Endometrium (tissue), 2 donors: ENCODE measurements around the gene EIF4A3.

ENCODE experiments used
- FAIRE-seq: peaks from 2 replicates; lab custom pipeline; 2012; peaks lifted over from hg19 to GRCh38; lab: Jason Lieb, UNC
- donor health status: control.
- donor health status: control.

The EIF4A3 gene

DNA sequence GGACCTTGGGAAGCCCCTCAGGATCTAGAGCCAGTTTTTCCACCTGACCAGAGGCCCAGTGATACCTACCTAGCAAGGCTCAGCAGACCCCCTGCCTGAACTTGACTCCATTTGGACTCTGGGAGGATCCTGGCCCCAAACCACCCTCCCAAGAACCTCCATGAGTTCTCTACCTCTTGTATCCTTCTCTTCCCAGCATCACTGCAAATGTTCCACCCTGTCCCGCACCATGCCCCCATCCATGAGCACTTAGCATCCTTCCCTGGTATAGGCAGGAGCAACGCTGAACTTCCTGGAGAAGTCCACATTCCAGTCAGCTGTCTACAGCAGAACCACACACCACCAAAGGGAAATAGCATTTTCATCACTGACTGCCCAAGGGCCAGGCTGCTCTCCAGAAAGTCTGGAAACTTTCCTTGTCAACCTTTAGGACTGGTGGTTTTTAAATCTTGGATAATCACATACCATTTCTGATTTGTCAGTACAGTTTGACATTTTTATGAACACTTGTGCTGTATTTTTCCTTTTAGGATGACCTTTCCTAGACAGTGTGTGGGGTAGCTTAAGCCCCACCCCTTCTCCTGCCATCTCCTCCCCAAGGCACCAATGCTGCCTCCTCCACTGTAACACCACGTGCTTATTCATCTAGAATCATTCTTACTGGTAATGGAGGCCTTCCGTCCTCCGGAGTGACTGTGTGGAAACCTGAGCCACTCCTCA lies 13.9 kb downstream of the EIF4A3 start:
- FAIRE-seq = no peak

GRCh38 chr17:80130992-80131391 lies 15.9 kb downstream of the EIF4A3 start:
- FAIRE-seq = no peak

GRCh38 chr17:80129006-80129565 lies 17.8 kb downstream of the EIF4A3 start:
- no peak for FAIRE-seq

DNA sequence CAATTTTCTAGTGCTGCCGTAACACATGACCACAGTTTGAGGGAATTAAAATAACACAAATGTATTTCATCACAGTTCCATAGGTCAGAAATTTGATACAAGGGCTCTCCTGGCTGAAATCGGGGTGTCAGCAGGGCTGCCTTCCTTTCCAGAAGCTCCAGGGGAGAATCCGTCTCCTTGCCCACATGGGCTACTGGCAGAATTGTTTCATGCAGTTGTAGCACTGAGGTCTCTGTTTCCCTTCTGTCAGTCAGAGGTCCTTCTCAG lies 20.5 kb downstream of the EIF4A3 start:
- no peak for FAIRE-seq

- no peak for FAIRE-seq
Measured at GRCh38 chr17:80125656-80126448, 21.1 kb downstream of the EIF4A3 start.

DNA sequence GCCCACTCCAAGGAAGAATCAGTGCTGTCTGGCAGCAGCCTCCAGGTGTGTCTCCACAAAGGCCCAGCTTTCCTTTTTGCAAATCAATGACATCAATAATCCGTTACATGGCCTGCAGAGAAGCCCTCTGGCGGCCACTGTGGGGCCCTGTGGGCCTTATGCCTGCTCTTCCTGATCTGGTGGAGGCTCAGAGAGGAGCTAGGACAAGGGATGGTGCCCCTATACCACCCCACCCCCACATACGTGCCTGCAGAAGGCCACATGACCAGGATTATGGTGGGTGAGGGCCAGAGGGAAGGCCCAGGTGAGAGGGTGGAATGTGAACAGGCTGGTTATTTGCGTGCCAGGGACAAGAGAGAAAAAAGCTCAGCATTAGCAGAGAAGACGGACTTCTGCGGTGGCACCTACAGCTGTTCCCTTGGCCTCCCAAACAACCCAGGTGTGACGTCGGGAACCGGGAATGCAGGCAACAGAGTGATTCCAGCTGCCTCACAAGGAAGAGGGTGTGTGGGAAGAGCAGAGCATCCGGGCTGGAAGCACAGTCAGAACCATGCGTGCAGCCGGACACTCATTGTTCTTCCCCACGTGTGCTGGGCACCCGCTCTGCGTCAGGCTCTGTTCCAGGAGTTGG lies 22.5 kb downstream of the EIF4A3 start:
- no peak for FAIRE-seq

DNA sequence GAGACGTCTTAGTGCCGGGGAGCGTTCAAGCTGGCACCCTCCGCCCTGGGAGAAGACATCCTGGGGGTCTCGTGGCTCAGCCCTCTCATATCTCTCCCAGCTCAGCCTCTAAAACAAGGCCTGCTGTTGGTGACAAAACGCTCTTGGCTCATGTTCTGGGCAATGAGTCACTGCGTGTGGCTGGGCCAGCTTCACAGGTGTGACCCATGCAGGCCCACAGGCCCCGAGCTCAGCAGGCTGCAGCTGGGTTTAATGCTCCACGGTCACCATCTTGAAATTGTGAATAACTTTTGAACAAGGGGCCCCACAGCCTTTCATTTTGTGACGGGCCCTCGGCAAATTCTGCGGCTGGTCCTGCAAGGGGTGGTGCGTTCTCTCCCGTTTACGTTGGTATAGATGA lies 23.1 kb downstream of the EIF4A3 start:
- FAIRE-seq = no peak

- no peak for FAIRE-seq
Measured at GRCh38 chr17:80122926-80123505, 23.9 kb downstream of the EIF4A3 start.

- FAIRE-seq = no peak
Measured at GRCh38 chr17:80122026-80122575, 24.8 kb downstream of the EIF4A3 start.

DNA sequence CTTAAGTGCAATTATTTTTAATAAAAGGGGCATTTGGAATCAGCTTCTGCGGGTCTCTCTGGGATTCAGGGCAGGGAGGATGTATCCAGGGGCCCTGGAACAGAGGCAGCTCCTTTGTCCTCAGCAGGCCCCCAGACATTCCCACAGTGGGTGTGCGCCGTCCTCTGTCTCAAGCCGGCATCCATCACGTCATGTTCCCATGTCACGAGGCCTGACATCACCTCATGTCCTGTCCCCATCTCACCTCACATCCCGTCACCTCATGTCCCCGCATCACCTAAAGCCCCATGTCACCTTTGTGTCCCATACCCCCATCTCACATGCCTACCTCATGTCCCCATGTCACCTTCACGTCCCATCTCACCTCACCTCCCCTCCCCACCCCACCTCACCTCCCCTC lies 27.1 kb downstream of the EIF4A3 start:
- no peak for FAIRE-seq

- FAIRE-seq = no peak
Measured at GRCh38 chr17:80119271-80119791, 27.6 kb downstream of the EIF4A3 start.

GRCh38 chr17:80118601-80119270 lies 28.2 kb downstream of the EIF4A3 start:
- no peak for FAIRE-seq

DNA sequence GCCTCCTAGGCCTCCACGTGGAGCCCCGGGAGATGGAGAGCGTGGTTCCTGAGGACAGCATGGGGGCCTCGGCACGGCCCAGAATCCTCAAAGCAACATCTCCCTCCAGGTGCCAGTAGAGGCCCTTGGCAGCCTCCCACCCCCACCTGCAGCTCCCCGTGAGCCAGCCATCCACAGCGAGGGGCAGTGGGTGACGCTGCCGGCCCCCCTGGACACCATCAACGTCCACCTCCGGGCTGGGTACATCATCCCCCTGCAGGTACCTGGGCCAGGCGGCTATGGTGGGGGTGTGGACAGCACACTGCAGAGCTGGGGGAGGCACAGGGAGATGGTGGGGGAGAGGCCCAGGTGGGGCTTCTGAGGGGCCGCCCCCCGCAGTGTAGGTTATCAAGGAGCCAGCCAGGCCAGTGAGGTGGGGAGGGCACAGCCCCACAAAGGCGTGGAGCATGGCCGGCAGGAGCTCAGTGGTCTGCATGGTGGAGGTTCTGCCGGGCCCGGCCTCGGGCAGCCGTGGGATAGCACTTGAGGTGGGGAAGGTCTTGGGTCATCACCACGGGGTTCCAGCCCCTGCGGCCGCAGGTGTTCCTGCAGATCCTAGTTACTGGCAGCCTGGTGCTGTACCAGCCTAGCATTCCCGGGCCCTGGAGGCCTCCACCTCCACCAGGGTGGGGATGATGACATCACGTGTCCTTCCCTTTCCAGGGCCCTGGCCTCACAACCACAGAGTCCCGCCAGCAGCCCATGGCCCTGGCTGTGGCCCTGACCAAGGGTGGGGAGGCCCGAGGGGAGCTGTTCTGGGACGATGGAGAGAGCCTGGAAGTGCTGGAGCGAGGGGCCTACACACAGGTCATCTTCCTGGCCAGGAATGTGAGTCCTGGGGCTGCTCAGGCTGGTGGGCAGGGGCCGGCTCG lies 29.2 kb downstream of the EIF4A3 start:
- FAIRE-seq = no peak

DNA sequence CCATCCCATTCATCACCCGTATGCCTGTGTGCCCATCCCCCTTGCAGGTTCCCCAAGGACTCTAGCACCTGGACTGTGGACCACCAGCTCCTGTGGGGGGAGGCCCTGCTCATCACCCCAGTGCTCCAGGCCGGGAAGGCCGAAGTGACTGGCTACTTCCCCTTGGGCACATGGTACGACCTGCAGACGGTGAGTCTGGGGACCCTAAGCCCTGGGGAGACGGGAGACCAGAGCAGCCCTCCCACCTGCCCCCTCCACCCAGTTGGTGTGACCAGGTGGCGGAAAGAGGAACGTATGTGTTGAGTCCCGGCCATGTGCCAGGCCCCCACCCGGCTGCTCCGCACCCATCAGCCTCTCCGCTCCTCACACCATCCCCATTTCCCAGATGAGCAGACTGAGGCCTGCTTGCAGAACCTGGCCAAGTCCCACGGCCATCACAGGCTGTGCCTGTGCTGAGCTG lies 30.0 kb downstream of the EIF4A3 start:
- no peak for FAIRE-seq

DNA sequence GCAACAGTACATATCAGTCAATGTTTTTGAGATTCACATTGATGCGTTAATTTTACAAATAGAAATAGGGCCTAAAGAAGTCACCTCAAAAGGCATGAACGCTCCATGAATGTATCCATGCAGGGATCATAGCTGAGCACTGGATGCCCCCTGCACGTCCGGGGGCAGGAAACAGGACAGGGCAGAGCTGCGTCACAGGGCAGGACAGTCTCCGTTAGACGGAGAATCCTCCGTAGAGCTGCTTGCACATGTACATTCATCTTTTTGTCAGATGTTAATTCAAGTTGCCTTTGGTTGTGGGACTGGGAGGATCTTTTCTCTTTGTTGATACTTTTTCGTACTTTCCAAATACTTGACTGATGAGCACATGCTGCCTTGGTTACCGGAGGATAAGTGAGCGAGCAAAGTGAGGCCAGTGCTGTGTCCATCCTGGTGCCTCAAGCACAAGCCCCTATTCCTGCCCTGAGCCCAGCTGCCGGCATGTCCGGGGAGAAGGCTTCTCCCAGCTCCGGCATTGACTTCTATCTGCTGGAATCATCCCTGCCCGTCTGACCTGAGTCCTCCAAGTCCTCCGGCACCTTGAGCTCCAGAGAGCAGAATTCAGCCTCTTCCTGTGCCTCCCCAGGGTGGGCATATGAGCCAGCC lies 30.5 kb downstream of the EIF4A3 start:
- no peak for FAIRE-seq

DNA sequence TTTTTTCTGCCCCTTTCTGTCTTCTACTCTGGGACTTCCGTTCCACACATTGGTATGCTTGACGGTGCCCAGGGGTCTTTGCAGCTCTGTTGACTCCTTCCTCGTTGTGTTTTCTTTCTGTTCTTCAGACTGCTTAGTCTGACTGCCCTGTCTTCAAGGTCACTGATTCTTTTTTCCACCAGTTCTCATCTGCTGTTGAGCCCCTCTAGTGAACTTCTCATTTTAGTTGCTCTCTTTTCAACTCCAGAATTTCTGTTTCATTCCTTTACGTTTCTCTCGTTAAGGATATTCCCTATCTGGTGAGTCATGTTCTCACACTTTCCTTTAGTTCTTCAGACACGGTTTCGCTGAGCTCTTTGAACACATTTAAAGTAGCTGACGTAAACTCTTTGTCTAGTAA lies 31.8 kb downstream of the EIF4A3 start:
- FAIRE-seq = no peak

DNA sequence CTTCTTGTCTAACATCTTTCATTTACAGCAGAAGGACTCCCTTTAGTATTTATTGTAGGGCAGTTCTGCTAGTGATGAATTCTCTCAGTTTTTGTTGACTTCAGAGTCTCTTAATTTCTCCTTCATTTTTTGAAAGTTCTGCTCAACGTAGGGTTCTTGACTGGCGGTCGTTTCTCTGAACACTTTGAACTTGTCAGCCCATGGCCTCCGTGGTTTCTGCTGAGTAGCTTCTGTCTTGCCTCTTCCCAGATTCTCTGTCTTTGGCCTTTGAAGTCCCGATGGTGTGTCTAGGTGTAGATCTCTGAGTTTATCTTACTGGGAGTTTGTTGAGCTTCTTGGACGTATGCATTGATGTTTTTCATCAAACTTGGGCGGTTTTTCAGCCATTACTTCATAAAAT lies 32.2 kb downstream of the EIF4A3 start:
- no peak for FAIRE-seq

DNA sequence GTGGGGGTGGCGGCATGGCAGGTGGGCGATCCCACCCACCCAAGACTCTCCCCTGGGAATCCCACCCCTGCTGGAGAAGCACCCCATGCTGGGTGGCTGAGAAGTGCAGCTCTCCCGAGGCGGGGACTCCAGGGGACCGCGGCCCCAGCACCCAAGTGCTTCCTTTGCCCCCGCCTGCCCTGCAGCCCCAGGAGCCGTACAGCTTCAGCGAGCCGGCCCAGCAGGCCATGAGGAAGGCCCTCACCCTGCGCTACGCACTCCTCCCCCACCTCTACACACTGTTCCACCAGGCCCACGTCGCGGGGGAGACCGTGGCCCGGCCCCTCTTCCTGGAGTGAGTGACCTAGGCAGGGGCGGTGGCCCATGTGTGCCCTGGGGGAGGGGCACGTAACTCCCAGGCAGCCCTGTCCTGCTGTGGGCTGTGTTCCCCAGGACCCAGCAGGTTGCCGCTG lies 33.9 kb downstream of the EIF4A3 start:
- no peak for FAIRE-seq

DNA sequence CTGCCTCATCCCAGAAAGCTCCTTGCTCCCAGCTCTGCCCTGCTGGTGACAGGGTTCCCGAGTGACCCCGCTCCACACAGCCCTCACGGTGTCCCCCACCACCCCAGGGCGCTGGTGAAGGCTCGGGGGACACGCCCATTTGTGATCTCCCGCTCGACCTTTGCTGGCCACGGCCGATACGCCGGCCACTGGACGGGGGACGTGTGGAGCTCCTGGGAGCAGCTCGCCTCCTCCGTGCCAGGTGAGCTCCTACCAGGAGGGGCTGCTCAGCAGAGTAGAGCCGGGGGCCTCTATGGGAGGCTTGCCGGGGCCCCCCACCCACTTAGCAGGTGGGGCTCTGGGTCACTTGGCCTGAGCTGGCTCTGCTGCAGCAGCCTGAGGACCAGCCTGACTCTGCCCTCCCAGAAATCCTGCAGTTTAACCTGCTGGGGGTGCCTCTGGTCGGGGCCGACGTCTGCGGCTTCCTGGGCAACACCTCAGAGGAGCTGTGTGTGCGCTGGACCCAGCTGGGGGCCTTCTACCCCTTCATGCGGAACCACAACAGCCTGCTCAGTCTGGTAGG lies 34.4 kb downstream of the EIF4A3 start:
- no peak for FAIRE-seq
